HepG2 (cell line): ENCODE results near the gene RNF182. TPM values are rescaled to one million over a fixed set of nuclear protein-coding genes. Genes with fewer than 3 reads are reported as not detected.

Experiments
- ARID5B ChIP-seq: IDR thresholded peaks from 2 replicates; pipeline ENCODE4 v1.4.0; 2020; ENCODE audit warnings: mild to moderate bottlenecking, missing genetic modification reagents
- ZNF3 ChIP-seq: IDR thresholded peaks from 2 replicates; pipeline ENCODE4 v1.7.0; 2017; ENCODE audit warnings: inconsistent platforms
- polyA plus RNA-seq, 8 experiments: library from polyadenylated mRNA; depleted of rRNA in 3 of 8; stranded (reverse) in 7 of 8; unstranded in 1 of 8; fragments of >200 nt; fragmentation: Illumina TruSeq in 4 of 8; extraction: Trizol in 4 of 8; gene quantifications; 2 replicates each; pipeline versions ENCODE4 v1.2.1 to v1.2.3, GENCODE V29; 2011 to 2016; ENCODE audit warnings: low read depth in 4 of 8, missing spikeins in 1 of 8, mixed read lengths in 1 of 8; ENCODE audit not compliant: insufficient read depth in 1 of 8
- total RNA-seq, 5 experiments: library from RNA; depleted of rRNA; stranded (reverse); fragments of >200 nt; fragmentation: Illumina TruSeq; extraction: Trizol; gene quantifications; 2 replicates each; pipeline ENCODE4 v1.2.3, GENCODE V29; 2016; ENCODE audit warnings: low read depth in 1 of 5
- TF ChIP-seq, protein P1 (sequence below): IDR thresholded peaks from 2 replicates; pipeline ENCODE4 v1.6.1; 2016; ENCODE audit warnings: missing compliant biosample characterization, missing genetic modification reagents, borderline replicate concordance
- TF ChIP-seq, protein P2 (sequence below): sonication (generic); formaldehyde crosslinking; IDR thresholded peaks from 2 replicates; pipeline ENCODE4 v1.4.0; 2020; ENCODE audit warnings: mild to moderate bottlenecking, missing genetic modification reagents, borderline replicate concordance

Gene RNF182
- total and polyA plus RNA-seq, 2 of the 13 experiments (the other 11 are each of a cell fraction or from before 2014, with no cell fraction given): not detected

GRCh38 chr6:13907614-13908215 is 17.0 kb upstream of the RNF182 start (continued):
- TF ChIP-seq ARID5B (CRISPR knock-in tag): no peak
- TF ChIP-seq, protein P1, sequence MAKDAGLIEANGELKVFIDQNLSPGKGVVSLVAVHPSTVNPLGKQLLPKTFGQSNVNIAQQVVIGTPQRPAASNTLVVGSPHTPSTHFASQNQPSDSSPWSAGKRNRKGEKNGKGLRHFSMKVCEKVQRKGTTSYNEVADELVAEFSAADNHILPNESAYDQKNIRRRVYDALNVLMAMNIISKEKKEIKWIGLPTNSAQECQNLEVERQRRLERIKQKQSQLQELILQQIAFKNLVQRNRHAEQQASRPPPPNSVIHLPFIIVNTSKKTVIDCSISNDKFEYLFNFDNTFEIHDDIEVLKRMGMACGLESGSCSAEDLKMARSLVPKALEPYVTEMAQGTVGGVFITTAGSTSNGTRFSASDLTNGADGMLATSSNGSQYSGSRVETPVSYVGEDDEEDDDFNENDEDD (CRISPR knock-in tag): no peak
- TF ChIP-seq, protein P2, sequence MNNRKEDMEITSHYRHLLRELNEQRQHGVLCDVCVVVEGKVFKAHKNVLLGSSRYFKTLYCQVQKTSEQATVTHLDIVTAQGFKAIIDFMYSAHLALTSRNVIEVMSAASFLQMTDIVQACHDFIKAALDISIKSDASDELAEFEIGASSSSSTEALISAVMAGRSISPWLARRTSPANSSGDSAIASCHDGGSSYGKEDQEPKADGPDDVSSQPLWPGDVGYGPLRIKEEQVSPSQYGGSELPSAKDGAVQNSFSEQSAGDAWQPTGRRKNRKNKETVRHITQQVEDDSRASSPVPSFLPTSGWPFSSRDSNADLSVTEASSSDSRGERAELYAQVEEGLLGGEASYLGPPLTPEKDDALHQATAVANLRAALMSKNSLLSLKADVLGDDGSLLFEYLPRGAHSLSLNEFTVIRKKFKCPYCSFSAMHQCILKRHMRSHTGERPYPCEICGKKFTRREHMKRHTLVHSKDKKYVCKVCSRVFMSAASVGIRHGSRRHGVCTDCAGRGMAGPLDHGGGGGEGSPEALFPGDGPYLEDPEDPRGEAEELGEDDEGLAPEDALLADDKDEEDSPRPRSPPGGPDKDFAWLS (CRISPR knock-in tag): no peak
- no peak for TF ChIP-seq ZNF3 (CRISPR knock-in tag)
